Measurements from ENCODE around the gene TMEM62. TPM values are rescaled to one million over a fixed set of nuclear protein-coding genes. Genes with fewer than 3 reads are reported as not detected.

The TMEM62 gene
- total RNA-seq, 4 donors from 2014 or later: 21.5 to 32.0 (median 25.4) TPM

GRCh38 chr15:43096411-43096810 lies 37.0 kb upstream of the TMEM62 start:
- no peaks in the 10 kb centered on the region for H3K9me3 ChIP-seq
- DNase-seq (ENCODE audit: extremely low spot score): no peak
- H3K4me3 ChIP-seq: no peak overlapping the region
- TF ChIP-seq CTCF (IDR thresholded peaks at IDR 0.05): no peak
- no peak for TF ChIP-seq POLR2AphosphoS5 (IDR thresholded peaks at IDR 0.05)
- no peak for TF ChIP-seq POLR2A (IDR thresholded peaks at IDR 0.05; ENCODE audit: low read depth)
- TF ChIP-seq EP300 (IDR thresholded peaks at IDR 0.05): no peak
- peaks cover 12 to 38% (median 17%) of the 10 kb centered on the region in 4 donors for H3K4me1 ChIP-seq
- no peak overlapping the region for H3K27ac ChIP-seq (replicated peaks in 1 of 4)
- WGBS: 92% methylated on average over 5 of the region's 6 CpGs
- no peaks in the 10 kb centered on the region for H3K27me3 ChIP-seq
- H3K36me3 ChIP-seq: peaks cover 5 to 28% (median 21%) of the 10 kb centered on the region in 4 donors
- intact Hi-C loops (cut with DNase I): no loop called here

- no peak for DNase-seq (ENCODE audit: extremely low spot score)
- Histone ChIP-seq H3K4me3 (no peak overlapping the region), H3K9me3 (no peaks in the 10 kb centered on the region), H3K4me1 (peaks cover 16 to 50% (median 30%) of the 10 kb centered on the region in 4 donors), H3K36me3 (peaks cover 5 to 30% (median 21%) of the 10 kb centered on the region in 4 donors), H3K27me3 (no peaks in the 10 kb centered on the region), H3K27ac (replicated peaks in 1 of 4) (no peak overlapping the region)
- 98% methylated on average over 10 of the region's 10 CpGs for WGBS
- TF ChIP-seq CTCF (IDR thresholded peaks at IDR 0.05): no peak
- TF ChIP-seq POLR2A (IDR thresholded peaks at IDR 0.05; ENCODE audit: low read depth): no peak
- TF ChIP-seq POLR2AphosphoS5 (IDR thresholded peaks at IDR 0.05): no peak
- no peak for TF ChIP-seq EP300 (IDR thresholded peaks at IDR 0.05)
- intact Hi-C loops (cut with DNase I): no loop called here
Observed at GRCh38 chr15:43099105-43099845, 34.1 kb upstream of the TMEM62 start.

GRCh38 chr15:43100971-43101370 lies 32.4 kb upstream of the TMEM62 start:
- H3K9me3 ChIP-seq: no peaks in the 10 kb centered on the region
- DNase-seq (ENCODE audit: extremely low spot score): no peak
- no peak overlapping the region for H3K4me3 ChIP-seq
- no peak overlapping the region for H3K27ac ChIP-seq (replicated peaks in 1 of 4)
- H3K4me1 ChIP-seq: peaks cover 16 to 53% (median 34%) of the 10 kb centered on the region in 4 donors
- TF ChIP-seq CTCF (IDR thresholded peaks at IDR 0.05) (no peak), POLR2AphosphoS5 (IDR thresholded peaks at IDR 0.05) (no peak), POLR2A (IDR thresholded peaks at IDR 0.05; ENCODE audit: low read depth) (no peak), EP300 (IDR thresholded peaks at IDR 0.05) (no peak)
- intact Hi-C loops (cut with DNase I): no loop called here
- H3K27me3 ChIP-seq: no peaks in the 10 kb centered on the region
- H3K36me3 ChIP-seq: peaks cover 5 to 30% (median 21%) of the 10 kb centered on the region in 4 donors

- Histone ChIP-seq H3K9me3 (no peaks in the 10 kb centered on the region), H3K4me3 (no peak overlapping the region), H3K4me1 (peaks cover 23 to 51% (median 41%) of the 10 kb centered on the region in 4 donors), H3K27me3 (no peaks in the 10 kb centered on the region), H3K27ac (replicated peaks in 1 of 4) (no peak overlapping the region), H3K36me3 (peaks cover 5 to 27% (median 18%) of the 10 kb centered on the region in 4 donors)
- TF ChIP-seq POLR2AphosphoS5 (IDR thresholded peaks at IDR 0.05) (no peak), POLR2A (IDR thresholded peaks at IDR 0.05; ENCODE audit: low read depth) (no peak), EP300 (IDR thresholded peaks at IDR 0.05) (no peak), CTCF (IDR thresholded peaks at IDR 0.05) (no peak)
- intact Hi-C loops (cut with DNase I): no loop called here
- WGBS: 66% methylated on average over 1 of the region's 1 CpG
- DNase-seq (ENCODE audit: extremely low spot score): no peak
Observed at GRCh38 chr15:43102187-43102586, 31.2 kb upstream of the TMEM62 start.

Measured in esophagus muscularis mucosa (tissue), 4 donors.